ENCODE measurements around the gene MCUB. TPM values are rescaled to one million over a fixed set of nuclear protein-coding genes. Genes with fewer than 3 reads are reported as not detected.

Gene MCUB
- total and polyA plus RNA-seq, 4 donors, result 1.3 to 4.9 (median 1.9) TPM

- no peak overlapping the region for H3K9ac ChIP-seq (ENCODE audit: low read depth in 1 of 2, low read length in 2 of 2)
- H3K4me3 ChIP-seq (ENCODE audit: low read depth in 1 of 3, low read length in 3 of 3), result no peak overlapping the region
- TF ChIP-seq FOXA1 (IDR thresholded peaks at IDR 0.05), result no peak
- no peak for TF ChIP-seq RXRA (IDR thresholded peaks at IDR 0.05)
- TF ChIP-seq FOXA2 (IDR thresholded peaks at IDR 0.05), result no peak
- TF ChIP-seq TAF1 (conservative IDR thresholded peaks at IDR 0.05), result no peak
- no peak for TF ChIP-seq EGR1 (IDR thresholded peaks at IDR 0.05; ENCODE audit: low read depth in 2 of 2)
- TF ChIP-seq SP1 (IDR thresholded peaks at IDR 0.05), result no peak
- no peak for TF ChIP-seq HNF4A (conservative IDR thresholded peaks at IDR 0.05)
- no peak for TF ChIP-seq CTCF (IDR thresholded peaks at IDR 0.05; ENCODE audit: low read depth, low read length, missing input control)
- TF ChIP-seq HNF4G (IDR thresholded peaks at IDR 0.05), result no peak
- no peak for TF ChIP-seq NR2F2 (IDR thresholded peaks at IDR 0.05)
- no peak for TF ChIP-seq GABPA (IDR thresholded peaks at IDR 0.05 in 1 of 2, conservative IDR thresholded peaks at IDR 0.05 in 1 of 2)
- no peak for TF ChIP-seq YY1 (IDR thresholded peaks at IDR 0.05)
- no peak for TF ChIP-seq RAD21 (IDR thresholded peaks at IDR 0.05)
- TF ChIP-seq MAX (IDR thresholded peaks at IDR 0.05), result no peak
- TF ChIP-seq ZBTB33 (IDR thresholded peaks at IDR 0.05), result no peak
- TF ChIP-seq JUND (IDR thresholded peaks at IDR 0.05), result no peak
- TF ChIP-seq, protein P1, sequence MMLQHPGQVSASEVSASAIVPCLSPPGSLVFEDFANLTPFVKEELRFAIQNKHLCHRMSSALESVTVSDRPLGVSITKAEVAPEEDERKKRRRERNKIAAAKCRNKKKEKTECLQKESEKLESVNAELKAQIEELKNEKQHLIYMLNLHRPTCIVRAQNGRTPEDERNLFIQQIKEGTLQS (IDR thresholded peaks at IDR 0.05), result no peak
- TF ChIP-seq, protein P2, sequence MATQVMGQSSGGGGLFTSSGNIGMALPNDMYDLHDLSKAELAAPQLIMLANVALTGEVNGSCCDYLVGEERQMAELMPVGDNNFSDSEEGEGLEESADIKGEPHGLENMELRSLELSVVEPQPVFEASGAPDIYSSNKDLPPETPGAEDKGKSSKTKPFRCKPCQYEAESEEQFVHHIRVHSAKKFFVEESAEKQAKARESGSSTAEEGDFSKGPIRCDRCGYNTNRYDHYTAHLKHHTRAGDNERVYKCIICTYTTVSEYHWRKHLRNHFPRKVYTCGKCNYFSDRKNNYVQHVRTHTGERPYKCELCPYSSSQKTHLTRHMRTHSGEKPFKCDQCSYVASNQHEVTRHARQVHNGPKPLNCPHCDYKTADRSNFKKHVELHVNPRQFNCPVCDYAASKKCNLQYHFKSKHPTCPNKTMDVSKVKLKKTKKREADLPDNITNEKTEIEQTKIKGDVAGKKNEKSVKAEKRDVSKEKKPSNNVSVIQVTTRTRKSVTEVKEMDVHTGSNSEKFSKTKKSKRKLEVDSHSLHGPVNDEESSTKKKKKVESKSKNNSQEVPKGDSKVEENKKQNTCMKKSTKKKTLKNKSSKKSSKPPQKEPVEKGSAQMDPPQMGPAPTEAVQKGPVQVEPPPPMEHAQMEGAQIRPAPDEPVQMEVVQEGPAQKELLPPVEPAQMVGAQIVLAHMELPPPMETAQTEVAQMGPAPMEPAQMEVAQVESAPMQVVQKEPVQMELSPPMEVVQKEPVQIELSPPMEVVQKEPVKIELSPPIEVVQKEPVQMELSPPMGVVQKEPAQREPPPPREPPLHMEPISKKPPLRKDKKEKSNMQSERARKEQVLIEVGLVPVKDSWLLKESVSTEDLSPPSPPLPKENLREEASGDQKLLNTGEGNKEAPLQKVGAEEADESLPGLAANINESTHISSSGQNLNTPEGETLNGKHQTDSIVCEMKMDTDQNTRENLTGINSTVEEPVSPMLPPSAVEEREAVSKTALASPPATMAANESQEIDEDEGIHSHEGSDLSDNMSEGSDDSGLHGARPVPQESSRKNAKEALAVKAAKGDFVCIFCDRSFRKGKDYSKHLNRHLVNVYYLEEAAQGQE (IDR thresholded peaks at IDR 0.05), result no peak
- no peaks in the 10 kb centered on the region for H3K27me3 ChIP-seq (ENCODE audit: control insufficient read depth in 4 of 4, insufficient read depth in 4 of 4, low read length in 3 of 4)
- no peaks in the 10 kb centered on the region for H3K9me3 ChIP-seq (ENCODE audit: control insufficient read depth in 4 of 4, low read length in 3 of 4)
- H3K27ac ChIP-seq (ENCODE audit: low read depth in 1 of 2, low read length in 2 of 2), result no peak overlapping the region
- peaks cover 0 to 4% (median 1%) of the 10 kb centered on the region in 4 donors for H3K36me3 ChIP-seq (ENCODE audit: control insufficient read depth in 4 of 4, insufficient read depth in 3 of 4, low read depth in 1 of 4, low read length in 3 of 4)
- H3K4me1 ChIP-seq (ENCODE audit: control insufficient read depth in 4 of 4, insufficient read depth in 4 of 4, low read length in 3 of 4), result peaks cover 2 to 28% (median 11%) of the 10 kb centered on the region in 4 donors
- DNase-seq (ENCODE audit: low spot score), result no peak
- 97% methylated on average over 5 of the region's 5 CpGs for WGBS
Measured at GRCh38 chr4:109733728-109734127, 173.7 kb downstream of the MCUB start.
